GM19468 (cell line): ENCODE data around the gene PAEP.
"Not testable (repeated sequence)": the region's sequence is repeated elsewhere in the genome, so short reads cannot be mapped to it uniquely, and the experiment has no call there.

Source experiments
- ATAC-seq: cut with Tn5 transposase; IDR thresholded peaks from one replicate; pipeline ENCODE4 v1.9.1; 2021; ENCODE audit warnings: mild to moderate bottlenecking, moderate library complexity, moderate number of reproducible peaks; ENCODE audit not compliant: unreplicated experiment; ENCODE audit errors: extremely low read depth

The PAEP gene

DNA sequence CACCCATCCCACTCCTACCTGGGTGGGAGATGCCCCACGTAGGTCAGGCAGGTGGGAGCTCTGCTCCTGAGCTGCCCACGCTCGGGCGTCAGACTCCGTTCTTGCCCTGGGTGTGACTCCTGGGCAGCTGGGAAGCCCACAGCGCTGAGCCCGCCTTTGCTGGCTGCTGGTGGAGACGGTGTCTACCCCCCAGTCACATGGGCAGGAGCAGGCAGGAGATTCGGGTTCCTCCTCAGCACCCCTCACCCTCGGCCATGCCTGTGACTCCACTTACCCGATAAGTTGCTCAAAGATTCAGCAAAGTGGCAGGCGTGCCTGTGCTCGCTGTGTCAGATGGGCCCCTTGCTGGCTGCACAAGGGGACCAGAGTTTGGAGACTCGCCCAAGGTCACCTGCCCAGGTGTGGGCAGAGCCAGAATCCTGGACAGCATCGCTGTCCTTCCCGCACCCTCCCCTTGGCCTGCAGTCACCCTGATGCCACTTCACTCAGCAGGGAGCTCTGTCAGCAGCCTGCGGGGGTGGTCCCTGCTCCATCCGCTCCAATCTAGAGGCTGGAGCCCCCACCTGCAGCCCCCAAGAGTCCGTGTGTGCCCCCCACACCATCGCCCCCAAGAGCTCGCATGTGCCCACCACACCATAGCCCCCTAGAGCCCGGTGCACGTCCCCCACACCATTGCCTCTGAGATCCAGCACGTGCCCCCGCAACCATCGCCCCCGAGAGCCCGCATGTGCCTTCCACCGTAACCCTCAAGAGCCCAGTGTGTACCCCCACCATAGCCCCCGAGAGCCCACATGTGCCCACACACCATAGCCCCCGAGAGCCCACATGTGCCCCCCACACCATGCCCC is 36.1 kb upstream of the PAEP start:
- ATAC-seq, result no peak

DNA sequence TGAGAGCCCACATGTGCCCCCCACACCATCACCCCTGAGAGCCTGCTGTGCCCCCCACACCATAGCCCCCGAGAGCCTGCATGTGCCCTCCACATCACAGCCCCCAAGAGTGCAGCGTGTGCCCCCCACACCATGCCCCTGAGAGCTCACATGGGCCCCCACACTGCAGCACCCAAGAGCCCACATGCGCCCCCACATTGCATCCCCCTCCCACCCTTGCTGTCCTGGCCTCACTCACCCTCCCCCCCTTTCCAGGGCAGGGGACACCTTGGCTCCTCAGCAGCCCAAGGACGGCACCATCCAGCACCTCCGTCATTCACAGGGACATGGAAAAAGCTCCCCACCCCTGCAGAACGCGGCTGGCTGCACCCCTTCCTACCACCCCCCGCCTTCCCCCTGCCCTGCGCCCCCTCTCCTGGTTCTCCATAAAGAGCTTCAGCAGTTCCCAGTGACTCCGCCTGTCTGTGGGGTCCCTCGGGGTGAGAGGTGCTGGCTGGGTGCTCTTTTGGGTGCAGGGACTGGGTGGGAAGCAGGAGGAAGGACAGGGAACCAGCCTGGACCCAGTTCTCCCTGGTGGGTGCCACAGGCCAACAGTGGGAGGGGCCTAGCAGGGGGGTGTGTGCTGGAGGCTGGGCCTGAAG is 35.3 kb upstream of the PAEP start:
- no peak for ATAC-seq

DNA sequence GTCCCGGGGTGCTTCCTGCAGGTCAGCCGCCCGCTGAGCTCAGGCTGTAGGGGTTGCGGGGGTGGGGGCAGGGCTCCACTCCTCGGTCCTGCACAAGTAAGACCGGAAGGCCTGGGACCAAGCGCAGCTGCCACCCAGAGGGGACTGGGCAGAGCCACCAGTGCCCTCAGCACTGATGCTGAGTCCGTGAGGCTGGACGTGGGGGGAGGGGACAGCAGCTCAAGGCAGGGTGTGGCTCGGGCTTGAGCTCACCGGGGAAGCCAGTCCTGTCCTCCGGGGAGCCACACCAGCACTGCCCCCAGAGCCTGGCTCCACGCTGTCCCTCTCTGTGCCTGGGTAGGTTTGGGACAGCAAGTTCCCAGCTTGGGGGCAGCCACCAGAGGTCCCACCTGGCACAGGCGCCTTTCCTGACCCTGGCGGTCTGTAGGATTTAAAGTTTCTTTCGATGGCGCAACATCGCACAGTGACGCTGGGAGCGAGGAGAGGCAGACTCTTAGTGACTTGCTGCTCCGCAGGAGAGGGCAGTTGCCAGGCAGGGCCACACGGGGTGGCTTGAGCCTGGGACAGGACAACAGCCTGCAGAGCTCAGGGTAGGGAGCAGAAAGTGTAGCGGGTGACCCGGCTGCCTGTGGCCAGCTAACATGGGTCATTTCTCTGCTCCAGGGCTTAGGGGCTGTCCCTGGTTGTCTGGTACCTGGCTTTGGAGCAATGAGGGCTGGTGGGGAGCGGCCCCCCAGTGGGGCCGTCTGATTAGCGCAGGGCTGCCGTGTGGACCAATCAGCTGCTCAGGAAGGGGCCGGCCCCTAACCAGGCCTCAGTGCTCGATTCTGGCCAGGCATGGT is 34.6 kb upstream of the PAEP start:
- ATAC-seq, result no peak

DNA sequence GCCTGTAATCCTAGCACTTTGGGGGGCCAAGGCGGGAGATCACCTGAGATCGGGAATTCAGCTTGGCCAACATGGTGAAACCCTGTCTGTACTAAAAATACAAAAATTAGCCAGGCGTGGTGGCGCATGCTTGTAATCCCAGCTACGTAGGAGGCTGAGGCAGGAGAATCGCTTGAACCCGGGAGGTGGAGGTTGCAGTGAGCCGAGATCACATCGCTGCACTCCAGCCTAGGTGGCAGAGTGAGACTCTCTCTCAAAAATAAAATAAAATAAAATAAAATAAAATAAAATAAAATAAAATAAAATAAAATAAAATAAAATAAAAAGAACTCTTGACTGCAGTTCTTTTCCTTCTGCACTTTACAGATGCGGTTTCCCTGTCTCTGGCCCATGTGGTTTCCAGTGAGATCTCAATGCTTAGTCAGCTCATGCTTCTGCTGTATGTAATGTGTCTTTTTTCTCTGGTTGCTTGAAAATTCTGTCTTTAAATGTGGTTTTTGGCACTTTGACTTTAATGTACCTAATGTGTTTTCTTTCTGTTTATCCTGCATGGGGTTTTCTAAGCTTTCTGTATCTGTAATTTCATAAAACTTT is 32.6 kb upstream of the PAEP start:
- ATAC-seq, result not testable (repeated sequence)

DNA sequence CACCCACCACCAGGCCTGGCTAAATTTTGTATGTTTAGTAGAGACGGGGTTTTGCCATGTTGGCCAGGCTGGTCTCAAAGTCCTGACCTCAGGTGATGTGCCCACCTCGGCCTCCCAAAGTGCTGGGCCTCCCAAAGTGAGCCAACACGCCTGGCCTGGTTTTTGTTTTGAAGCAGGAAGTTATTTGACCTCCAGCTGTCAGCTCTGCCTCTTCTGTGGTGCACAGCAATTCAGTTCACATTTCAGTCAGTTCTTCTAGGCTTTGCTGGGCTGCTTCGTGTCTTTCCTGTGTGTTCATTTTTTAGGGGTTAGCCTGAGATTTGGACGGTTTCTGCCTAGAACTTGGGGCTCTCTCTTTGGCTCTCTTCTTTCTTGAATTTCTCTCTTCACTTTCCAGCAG is 31.4 kb upstream of the PAEP start:
- no peak for ATAC-seq

DNA sequence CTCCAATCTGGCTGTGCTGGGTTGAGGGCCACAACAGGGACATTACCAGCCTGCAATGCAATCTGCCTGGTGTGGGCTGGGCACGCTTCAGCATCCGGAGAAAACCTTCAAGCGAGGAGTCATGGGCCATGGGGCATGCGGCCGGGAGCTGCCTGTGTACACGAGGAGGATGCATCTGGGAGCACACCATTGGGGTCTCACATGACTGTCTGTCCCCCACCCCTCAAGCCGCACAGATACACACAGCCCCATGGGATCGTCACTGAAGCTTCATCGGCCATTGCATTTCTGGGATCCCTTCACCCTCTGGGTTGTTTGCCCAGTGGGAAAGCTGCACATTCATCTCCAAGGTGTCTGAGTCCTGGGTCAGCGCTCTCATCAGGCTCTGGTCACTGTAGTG is 30.5 kb upstream of the PAEP start:
- ATAC-seq, result no peak

DNA sequence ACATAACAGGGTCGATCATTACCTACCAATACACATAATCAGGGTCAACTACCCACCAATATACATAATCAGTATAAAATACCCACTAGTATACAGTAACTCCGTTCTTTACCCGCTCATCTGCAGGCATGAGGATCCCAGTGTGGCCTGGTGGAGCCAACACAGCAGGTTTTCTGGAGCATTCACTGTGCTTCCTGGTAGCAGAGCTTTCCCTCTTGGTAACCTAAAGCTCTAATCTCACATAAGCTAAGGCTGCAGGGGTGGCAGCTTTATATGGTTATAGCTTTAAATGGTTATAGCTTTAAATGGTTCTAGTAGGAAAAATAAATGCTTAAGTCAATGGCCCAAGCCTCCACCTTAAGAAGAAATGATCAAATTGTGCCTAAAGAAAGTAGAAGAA is 28.4 kb upstream of the PAEP start:
- ATAC-seq, result no peak

DNA sequence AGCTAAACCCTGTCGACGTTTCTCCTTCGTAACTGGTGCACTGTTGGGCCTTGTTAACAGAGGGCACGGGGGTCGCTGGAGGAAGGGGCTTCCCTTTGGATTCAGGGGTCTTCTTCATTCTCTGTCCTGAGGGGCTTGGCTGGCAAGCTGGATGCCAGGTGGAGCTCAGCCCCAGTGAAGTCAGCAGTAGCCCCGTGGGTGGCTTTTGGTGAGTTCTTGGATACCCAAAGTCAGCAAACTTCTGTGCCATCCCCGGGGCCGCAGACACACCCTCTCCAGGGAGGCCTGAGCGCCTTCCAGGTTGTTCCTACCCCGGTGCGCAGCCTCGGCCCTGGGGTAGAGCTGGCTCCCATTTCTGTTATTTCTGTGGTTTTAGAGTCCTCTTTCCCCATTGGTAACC is 27.9 kb upstream of the PAEP start:
- ATAC-seq, result no peak

DNA sequence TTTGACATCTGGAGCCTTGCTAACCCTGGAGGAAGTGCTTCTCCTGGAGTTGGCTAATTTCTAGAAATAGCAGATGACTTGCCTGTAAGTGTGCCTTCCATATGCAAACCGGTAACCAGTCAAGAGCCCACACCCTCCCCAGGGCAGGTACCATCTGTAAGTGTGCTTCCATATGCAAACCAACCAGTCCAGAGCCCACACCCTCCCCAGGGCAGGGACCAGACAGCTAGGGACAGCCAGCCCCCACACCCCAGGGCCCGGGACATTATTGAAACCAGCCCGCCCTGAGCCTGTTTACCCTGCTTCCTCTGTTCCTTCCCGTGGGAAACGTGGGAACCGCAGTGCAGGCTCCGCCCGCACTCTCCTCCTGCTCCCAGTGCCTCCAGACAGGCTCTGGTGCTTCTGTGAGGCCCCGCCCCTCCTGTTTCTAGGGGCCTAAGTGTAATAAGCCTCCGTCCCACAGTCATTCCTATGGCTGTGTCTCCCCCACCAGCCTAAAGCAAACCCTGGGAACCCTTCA is 27.3 kb upstream of the PAEP start:
- ATAC-seq, result not testable (repeated sequence)

DNA sequence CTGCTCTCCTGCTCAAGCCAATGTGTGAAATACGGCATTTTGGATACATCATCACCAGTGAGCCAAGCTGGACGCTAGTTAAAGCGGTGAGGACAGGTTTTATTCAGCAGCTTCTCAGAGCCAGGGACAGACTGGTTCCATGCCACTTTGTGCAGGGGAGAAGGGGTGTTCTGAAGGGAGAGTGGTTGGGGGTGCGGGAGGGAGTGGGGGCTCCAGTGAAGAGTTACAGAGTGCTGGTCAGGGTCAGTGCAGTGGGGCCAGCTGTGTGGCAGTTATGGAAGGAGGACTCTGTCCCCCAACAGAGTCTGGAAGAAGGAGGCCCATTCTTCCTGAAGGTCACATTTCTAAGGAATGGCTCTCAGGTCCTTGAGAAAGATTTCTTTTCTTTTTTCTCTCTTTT is 26.7 kb upstream of the PAEP start:
- not testable (repeated sequence) for ATAC-seq

DNA sequence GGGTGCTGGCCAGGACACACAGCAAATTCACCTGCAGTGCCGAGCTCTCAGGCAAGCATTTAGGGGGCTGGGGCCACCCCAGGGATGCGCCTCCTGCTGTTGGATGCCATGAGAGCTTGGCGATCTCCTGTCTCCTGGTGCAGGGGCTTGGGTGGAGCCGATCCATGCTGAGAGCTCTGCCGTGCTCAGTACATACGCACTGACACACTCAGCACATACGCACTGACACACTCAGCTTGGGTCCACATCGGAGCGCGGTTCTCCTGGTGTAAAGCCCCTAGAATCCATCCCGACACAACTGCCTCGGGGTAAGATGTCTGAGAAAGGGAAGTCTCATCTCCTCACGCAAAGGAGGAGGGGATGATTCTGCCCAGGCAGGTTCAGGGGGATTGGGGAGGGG is 25.9 kb upstream of the PAEP start:
- not testable (repeated sequence) for ATAC-seq

DNA sequence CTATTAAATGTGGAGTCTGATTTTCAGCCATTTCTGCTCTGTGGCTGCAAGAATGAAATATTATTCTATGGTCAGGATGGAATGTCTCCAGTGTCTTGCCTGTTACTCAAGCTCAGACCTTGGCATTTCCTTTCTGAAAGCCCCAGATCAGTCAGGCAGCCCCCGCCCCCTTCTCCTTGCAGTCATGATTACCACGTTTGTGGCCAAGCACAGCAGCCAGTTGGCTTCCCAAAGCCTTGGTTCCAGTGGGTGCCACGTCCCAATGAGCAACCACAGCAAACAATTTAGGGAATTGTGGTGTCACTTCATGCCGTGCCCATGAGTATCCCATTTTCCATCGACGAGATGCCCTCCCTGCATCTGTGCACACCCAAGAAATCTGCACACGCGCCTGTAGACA is 25.3 kb upstream of the PAEP start:
- no peak for ATAC-seq

DNA sequence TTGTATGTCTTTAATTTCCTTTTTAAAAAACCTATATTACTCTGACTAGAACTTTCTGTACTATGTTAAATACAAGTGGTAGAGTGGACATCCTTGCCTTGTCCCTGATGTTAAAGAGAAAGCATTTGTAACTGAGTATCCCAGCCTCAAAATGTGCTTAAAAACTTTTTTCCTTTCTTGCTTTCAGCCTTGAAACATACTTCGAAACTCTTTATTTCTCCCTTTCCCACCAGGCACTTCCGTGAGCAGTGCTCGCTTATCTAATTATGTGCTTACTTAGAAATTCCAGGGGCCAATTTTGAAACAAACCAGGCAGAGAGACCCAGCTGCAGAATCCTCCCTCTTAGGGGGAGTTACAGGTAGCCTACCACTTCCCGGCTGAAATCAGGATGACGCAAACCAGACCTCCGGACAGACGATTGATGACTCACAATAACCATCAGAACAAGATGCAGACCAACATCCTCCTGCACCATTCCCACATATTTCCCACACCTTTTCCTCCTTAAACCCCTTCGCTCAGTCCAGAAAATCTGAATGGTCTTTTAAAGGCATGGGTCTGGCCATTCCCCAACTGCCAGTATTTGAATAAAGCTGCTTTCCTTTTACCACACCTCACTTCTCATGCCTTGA is 18.2 kb upstream of the PAEP start:
- ATAC-seq, result not testable (repeated sequence)

DNA sequence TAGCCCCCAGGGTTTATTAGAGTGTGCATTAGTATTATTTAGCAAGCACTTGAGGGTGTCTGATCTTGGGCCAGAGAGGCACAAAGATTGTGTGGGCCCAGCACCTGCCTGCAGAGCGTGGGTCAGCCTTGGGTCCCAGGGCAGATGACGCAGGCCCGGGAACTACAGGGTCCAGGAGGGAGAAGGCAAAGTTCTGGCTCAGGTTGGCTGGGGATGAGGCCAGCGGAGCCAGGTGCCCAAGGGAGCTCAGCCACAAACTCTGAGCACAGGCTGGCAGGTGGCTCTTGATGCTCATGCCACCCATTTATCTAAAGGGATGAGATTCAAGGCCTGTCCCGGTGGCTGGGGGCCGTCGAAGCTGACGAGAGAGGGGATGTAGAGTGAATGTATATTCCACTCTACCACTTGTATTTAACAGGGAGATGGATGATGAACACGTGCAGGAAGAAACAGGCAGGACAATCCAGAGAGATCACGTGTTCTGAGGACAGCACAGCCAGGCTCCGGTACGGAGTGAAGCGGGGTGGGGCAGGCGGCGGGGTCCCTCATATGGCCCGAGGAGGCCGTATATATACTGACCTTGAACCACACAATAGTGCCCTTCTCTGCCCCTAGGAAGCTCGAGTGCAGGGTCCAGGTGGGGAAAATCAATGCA is 16.4 kb upstream of the PAEP start:
- ATAC-seq, result no peak

DNA sequence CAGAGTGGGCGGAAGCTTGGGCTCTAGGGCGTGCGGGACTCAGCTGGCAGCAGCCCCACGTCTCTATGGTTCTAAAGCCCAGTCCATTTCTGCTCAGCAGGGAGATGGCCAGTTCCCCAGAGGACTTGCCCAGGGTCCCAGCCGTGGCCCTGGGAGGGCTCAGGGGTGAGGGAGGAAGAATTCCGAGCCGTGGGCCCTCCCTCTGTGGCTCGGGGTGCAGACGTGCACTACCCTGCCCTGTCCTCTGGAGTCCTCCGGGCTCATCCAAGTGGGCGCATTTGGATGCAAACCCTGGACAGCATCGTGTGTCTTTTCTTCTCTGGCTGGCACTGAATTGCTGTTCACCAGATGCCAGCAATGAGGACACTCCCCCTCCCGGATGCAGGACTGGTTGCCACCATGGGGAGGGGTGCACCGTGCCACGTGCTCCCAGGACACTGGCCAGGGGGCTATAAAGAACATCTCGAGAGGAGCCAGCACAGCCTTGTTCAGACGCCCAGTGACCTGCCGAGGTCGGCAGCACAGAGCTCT is 15.8 kb upstream of the PAEP start, which contains the start of gene OBP2A:
Gene OBP2A (plus strand): TSS at position 481 of the 531 bp plus-strand sequence. CDS start 55 bp downstream, outside the sequence.
- not testable (repeated sequence) for ATAC-seq

DNA sequence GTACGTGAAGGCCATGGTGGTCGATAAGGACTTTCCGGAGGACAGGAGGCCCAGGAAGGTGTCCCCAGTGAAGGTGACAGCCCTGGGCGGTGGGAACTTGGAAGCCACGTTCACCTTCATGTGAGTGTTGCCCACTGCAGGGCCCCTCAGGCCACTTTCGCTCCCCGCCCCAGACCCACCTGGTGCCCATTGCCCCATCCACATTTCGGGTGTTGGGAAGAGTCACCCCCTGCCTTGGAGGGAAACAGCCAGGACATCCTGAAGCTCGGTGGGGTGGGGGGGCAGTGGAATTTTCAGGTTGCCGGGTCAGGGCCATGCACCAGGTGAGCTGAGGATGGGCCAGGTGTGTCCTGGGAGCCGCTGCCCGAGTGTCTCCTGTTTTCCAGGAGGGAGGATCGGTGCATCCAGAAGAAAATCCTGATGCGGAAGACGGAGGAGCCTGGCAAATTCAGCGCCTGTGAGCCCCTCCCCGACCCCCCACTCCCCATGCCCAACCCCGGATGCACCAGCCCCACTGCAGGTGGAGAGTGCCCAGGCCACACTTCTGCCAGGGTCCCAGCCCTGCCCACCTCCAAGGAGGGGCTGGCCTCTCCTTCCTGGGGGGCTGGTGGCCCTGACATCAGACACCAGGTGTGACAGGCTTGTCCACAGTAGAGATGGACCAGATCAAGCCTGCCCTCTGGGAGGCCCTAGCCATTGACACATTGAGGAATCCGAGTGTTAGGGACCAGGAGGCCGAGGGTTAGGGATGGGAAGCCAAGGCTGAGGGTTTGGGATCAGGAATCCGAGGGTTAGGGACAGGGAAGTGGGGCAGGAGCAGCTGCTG is 14.6 kb upstream of the PAEP start:
- not testable (repeated sequence) for ATAC-seq

DNA sequence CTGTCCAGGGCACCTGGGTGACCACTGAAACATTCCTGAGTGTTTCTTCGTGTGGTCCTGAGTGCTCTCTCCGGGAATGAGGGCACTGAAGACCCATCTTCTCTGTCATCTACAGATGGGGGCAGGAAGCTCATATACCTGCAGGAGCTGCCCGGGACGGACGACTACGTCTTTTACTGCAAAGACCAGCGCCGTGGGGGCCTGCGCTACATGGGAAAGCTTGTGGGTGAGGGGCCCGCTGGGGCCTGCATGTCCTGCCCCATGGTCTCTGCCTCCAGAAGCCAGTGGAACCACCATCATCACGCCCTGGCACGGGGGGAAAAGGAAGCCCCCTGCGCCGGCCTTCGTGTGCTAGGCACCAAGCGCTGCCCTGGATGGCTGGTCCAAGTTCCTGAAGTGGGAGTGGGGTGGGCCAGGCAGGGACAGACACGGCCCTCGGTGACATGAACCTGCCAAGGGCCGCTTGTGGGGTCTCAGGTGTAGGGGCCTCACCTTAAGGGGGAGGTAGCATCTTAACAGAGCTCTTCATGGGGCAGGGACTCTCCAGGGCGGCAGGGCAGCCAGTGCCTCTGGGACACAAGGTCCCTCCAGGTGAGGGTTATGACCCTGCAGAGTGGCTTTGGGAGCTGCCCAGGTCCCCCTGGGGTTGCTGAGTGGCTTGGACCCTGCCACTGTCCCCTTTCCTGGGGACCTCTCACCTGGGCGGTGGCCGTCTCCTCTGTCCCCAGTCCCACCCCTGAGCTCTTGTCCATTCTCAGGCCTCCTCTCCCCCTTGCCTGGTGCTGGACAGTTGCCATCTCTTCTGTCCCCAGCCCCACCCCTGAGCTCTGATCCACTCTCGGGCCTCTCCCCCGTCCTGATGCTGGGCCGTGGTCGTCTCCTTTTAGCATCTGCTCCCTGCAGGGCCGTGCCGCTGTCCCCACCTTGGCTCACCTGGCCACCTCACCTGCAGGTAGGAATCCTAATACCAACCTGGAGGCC is 13.5 kb upstream of the PAEP start:
- no peak for ATAC-seq
